Stimulated activated CD4-positive, alpha-beta T cell treated with anti-CD3 and anti-CD28 coated beads, Interleukin-15, amount 100 ng/mL, for 48 hours (primary cell): Measurements from ENCODE around the gene VAPA.

ENCODE experiments used
- DNase-seq, 2 donors: peaks; one replicate each; pipeline ENCODE4 v3.0.0-alpha.2; 2020; ENCODE audit warnings: low read depth in 2 of 2

Gene VAPA

DNA sequence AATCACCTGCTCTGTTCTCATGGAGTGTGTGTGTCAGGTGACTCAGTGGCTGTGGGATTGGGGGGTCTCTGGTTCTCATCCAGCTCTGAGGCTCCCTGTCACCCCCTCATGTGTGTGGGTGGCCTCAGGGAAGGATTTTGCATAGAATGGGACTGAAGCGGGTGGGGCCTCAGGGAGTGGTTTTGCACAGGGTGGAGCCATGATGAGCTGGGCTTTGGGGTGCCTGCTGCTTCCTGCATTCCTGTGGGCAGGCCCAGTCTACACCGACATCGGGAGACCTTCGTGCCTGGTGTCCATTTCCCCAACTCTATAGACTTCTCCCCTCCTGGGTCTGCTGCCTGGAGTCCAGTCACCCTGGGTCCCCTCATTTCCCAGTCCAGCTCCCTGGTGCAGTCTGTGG is 59.7 kb downstream of the VAPA start:
- DNase-seq, result no peak

DNA sequence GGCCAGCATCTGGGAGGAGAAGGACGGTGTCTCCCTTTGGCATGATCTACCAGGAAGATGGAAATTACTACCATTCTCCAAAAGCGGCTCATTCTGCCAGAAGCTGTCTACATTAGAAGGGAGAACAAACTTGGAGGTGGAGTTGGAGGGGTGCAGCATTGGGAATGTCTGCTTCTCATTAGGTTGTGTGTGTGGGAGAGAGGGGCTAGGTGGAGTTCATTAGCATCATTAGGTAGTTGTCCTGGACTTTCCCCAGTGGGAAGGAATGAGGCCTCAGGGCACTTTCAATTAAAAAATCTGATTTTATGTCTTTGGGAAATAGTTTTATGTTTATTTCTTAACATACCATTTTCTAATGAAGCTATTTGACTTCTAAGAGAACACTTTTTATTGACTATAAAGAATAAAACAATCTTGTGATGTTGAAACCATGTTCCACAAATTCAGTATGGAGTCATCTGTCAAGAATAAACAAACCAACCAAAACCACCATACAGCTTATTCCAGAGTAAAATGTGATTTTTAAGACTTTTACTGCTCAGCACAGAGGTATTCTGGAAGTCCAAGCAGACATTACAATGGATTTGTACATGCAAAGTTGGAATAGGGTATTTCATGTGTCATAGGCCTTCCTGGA is 60.6 kb downstream of the VAPA start:
- DNase-seq, result no peak

DNA sequence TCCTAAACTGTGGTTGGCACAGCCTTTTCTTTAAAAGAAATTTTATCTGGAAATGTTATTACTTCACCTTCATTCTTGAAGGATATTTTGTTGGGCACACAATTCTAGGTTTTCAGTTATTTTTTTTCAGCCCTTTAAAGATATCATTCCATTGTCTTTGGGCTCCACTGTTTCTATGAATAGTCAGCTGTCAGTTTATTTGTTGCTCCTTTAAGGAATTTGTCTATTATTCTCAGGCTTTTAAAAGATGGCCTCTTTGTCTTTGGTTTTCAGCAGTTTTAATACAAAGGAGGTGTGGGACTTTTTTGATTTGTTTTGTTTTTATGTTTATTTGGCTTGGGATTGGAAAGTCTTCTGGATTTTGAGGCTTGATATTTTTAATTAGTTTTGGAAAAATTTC is 61.8 kb downstream of the VAPA start:
- DNase-seq, result no peak

DNA sequence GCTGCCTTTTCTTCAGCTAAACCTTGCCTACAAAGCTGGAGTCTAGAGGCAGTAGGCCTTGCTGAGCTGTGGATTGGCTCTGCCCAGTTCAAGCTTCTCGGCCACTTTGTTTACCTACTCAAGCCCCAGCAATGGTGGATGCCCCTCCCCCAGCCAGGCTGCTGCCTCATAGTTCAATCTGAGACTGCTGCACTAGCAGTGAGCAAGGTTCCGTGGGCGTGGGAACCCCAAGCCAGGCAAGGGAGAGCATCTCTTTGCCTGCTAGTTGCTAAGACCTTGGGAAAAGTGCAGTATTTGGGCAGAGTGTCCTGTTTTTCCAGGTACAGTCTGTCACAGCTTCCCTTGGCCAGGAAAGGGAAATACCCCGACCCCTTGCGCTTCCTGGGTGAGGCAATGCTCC is 68.9 kb downstream of the VAPA start:
- DNase-seq, result no peak

DNA sequence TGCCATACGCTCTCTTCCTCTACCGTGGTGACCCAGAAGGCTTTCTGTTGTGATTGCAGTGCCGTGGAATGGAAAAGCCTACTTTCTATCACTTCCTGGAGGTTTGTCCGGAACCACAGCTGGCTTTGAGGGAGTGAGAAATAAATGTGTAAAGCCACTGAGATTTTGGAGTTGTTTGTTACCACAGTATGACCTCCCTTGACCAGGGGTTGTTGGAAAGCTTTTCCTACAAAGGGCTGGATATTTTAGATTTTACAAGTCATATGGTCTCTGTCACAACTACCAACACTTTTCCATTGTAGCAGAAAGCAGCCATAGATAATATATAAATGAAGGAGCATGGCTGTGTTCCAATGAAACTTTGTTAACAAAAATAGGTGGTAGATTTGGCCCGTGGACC is 70.3 kb downstream of the VAPA start:
- DNase-seq, result no peak

DNA sequence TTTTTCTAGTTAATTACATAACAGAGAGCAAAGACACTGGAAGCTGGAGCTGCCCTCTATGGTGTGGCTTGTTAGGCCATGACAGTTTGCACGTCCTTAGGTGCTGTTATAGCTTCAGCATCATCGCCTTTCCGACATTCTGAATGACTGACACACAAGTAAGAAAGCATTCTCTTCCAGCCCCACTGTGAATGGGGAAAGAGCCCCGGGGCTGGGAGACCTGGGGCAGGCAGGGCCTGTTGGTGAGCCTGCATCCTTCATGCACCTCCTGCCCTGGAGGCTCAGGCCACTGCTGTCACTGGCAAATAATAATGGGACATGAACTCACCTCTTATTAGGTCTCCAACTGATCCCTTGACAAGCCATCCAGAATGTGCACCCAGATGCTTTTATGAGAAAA is 71.8 kb downstream of the VAPA start:
- DNase-seq, result no peak

DNA sequence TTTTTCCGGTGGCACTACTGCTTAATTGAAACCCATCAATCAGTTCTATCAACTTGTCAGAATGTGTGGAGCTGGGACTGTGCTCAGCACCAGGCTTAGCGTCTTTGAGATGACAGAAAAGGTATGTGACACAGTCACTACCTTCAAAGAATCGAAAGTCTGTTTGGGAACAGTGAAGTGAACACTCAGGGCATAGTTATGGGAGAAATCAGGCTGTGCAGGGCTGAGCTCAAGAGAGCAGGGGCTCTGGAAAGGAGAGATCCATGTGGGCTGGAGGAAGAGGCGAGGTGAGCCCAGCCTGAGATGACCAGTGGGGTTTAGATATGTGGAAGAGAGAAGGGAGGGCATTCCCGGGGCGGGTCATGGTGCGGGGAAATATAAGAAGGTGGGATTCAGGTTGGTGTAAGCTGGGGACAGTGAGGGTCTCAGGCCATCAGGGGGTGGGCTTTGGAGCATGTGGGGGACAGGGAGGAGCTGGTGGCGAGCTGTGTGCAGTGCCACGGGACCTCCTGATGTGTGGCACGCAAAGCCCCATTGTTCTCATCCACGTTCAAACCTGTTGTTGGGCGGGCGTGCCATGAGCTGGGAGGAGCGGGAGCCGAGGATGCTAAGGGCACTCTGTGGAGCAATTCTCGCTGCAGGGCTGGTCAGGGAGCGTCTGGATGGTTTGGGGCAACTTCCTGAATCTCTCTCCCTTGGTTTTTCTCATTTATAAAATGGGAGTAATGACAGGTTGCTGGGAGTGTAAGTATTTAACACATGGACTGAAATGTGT is 72.5 kb downstream of the VAPA start:
- no peak for DNase-seq

DNA sequence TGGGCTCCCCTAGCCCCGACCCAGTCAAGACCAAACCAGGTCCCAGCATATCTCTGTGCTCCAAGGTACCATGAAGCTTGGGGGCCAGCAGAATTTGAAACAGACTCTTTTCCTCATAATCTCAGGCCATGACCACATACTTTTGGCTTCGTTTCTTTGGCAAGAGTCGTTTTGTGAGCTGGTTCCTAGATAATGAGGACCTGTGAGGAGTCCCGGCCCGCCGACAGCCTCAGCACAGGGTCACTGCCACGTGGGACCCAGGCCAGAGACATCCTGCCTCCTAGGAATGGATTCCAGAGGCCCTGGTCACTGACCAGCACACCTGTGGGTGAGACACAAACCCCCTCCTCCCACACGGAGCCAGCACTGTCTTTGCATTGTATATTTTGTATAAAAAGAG is 73.5 kb downstream of the VAPA start:
- DNase-seq, result no peak

DNA sequence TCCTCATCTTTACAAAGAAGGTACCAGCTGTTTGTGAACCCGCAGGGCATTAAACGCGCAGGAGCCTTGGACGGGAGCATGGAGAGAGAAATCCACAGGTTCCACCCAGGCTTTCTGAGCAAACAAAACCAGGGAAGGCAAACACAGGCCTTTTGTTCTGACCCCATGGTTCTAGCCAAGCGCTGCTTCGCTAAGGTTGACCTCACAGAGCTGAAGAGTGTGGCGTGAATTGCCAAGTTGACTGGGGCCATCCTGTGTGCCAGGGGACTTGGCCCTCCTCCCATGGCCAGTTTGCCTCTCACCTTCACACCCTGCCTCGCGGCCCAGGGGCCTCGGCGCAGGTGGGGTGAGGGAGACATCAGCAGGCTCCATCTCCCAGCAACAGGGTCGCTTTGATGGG is 74.1 kb downstream of the VAPA start:
- DNase-seq, result no peak

DNA sequence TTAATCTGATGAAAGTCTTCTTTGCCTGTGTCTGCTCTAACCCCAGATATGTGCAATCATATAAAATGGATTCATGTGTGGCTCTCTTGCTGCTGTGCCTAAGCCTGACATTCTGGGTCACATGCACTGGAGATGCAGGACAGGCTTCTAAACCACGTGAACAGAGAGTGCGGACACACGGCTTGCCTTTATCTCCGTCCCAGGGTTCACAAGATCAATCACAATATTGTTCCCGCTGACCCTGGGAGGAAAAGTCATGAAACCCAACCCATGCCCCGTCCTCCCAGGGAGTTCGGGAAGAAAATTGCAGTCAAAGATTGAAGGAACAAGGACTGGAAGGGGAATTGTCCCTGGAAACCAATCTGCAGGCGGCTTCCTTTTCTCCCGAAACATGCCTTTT is 74.8 kb downstream of the VAPA start:
- no peak for DNase-seq

DNA sequence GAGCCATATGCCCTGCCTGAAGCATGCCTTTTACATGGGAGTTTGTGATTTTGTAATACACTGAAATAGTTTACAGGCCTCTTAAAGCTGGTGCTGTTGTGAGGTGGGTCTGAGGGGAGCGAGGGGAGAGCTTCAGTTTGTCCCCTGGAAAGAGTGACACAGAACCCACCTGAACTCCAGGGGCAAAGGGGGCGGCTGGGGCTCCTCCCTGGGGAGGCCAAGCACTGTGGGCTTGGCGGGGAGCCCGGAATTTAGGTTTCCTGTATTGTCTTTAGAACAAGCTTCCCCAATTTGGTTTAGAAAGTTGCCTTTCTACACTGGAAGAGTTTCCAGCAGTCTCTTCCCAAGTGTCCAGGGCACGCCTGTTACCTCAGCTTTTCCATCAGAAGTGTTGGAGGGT is 75.7 kb downstream of the VAPA start:
- no peak for DNase-seq

DNA sequence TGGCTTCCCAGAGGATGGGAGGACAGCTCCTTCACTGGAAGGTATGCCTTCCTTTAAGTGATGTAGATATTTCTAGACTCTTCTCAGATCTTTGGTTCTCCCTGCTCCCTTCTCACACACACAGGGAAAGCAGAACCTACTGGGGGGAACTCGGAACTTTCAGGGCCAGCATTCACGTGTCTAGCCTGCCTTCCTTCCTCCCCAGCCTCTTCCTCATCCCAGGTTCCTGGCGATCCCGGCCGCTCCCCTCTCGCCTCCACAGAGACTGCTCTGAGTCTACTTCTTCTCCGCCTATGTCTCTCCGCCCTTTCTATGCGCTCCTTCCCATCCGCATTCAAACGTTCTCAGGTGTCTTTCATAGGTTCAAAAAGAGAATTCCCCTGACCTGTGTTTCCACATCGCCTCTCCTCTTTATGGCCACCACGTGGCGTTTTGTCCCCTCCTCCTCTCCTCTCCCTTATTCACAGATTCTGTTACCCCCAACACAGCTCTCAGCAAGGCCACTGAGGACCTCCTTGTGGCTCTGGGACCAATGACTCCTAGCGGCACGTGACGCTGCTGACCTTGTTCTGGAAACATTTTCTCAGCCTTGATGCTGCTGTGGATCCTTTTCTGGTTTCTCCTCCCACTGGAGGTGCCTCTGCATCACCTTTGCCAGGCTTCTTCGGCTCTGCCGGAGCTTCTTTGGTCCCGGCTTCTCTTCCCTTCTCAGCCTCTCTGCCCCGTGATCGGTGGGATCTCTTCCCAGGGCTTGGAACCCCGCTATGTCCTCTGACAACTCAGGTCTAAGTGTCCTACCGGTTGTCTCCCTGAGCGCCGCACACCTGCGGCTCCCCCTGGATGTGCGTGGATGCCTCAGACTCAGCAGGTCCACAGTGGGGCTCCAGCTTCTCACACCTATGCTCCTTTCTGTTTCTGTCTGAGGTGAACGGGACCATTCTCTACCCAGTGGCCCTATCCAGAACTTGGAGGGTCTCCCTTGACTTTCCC is 77.5 kb downstream of the VAPA start:
- DNase-seq, result no peak

DNA sequence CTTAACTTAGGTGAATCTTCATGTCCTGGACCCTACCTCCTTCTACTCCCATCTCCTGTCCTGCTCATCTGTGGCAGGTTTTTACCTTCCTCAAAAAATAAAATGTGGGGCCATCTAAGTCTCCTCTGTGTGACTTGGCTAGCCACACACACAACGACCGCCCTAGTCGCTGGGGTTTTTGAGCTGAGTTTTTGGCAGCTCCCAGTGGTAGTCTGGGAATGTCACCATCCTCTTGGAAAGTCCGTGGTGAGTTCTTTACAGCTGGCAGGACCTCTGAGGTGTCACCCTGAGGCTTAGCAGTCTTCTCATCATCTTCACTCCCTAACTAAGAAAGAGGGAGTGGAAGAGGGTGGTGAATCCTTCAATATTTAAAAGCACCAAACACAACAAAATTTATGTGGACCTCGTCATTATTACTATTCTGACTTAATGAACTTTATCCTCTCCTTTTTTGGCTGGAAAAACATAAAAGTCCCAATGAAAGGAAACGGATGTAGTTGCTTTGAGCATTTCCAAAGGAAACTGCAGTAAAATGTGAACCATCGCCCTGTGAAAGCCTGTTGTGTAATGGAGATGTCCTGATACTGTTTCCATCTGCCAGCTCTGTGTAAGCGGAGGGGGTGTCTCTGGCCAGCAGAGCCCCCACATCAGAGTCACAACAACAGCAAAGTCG is 78.6 kb downstream of the VAPA start:
- no peak for DNase-seq

DNA sequence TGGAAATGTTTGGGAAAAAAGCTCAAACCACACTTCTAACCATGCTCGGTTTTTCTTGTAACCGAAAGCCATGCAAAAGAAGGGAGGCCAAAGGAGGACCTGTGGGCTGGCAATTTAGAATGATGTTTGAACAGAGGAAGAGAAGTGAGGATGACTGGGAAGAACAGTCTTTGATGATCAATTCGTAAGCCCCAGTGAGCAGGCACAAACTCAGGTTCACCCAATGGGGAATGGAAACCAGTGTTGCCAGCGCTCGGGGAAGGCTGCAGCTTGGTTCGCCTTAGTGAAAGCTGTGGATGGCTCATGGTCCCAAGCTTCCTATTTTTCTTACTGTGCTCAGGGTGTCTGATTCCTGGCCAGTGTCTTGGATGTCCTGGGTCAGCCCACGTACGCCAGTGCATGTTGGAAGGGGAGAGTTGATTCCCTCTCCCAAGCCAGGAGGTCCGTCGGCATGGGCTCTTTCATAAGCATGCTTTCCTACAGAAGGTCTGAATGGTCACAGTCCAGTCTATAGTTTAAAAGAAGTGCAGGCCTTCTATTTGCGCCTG is 79.2 kb downstream of the VAPA start:
- no peak for DNase-seq

DNA sequence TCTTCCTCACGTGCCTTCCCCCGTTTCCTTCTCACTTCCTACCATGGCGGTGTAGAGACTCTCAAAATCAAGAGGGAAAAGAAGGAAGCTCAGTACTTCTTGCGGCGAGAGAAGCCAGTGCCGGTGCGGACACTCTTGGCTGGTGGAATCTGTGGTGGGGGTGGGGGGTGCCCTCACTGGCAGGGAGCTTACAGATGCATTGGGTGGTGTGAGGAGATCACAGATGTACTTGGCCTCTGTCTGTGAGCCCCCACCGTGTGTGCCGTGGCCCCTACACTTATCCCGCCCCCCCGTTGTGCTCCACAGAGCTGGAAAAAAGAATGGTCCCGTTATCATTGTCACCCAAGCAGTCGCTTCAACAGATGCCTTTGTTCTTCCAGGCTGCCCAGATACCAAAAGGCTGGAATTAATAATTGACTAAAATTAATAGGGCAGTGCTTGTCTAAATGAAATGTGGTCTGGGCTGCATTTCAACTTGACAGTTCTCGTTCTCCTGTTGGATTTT is 79.8 kb downstream of the VAPA start:
- DNase-seq, result no peak

DNA sequence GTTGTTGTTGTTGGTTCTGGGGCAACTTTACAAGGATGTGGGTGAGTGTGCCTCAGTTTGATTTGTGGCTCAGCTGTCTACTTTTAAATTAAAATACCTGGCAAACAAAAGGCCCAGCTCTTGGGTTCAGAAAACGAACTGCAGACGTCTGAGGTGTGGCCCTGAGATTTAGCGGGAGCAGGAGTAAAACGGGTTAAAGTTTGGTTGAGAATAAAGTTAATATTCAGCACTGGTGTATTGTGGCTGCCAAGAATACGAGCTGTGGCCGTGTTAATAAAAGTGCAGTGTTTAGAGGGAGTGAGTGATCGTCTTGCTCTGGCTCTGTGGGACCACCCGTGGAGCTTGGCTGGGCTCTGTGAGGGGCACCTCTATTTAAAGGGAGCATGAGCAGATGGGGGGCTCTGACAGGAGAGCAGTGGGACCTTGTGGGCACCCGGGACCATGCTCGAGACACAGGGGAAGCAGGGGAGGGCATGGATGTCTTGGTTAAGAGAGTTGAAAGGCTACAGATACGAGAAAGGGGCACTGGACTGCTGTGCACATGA is 80.3 kb downstream of the VAPA start:
- DNase-seq, result no peak

DNA sequence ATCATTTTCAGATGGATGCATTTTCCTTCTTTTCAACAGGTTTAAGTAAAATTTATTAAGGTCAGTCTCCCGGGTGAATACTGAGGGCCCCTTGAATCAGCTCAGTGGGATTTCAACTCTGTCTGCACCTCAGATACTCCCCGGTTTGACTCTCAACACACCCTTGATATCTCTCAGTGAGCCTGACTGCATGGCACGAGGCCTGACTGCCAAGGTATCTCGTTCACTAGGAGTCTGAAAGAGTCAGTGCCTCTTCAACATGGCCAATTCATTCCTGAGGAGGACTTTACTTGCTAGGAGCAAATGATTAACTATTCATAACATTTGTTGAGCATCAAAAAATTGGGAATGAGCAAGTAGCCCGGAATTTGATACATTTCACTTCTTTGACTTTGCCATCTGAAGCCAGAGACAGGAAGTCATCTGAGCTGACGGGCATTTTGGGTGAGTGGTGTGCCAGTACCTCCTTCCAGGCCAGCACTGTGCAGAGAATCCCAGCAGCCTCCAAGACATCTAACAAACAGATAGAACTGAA is 81.0 kb downstream of the VAPA start:
- DNase-seq, result no peak

DNA sequence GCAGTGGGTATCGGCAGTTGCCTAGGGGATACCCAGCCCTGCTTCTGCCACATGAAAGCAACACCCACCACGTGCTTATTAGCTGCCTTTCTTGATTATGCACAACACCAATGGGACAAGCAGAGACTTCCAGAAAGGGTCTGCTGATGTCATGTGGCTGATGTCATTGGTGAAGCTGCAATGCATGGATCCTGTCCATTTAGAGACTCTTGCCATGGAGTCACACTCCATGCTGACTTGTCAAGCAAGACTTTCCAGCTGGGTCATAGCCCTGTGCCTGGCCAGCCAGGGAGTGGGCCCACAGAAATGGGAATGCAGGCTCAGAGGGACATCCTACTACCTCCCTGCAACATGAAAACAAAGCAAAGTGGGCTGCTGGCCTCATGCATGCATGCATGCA is 81.8 kb downstream of the VAPA start:
- DNase-seq, result no peak

DNA sequence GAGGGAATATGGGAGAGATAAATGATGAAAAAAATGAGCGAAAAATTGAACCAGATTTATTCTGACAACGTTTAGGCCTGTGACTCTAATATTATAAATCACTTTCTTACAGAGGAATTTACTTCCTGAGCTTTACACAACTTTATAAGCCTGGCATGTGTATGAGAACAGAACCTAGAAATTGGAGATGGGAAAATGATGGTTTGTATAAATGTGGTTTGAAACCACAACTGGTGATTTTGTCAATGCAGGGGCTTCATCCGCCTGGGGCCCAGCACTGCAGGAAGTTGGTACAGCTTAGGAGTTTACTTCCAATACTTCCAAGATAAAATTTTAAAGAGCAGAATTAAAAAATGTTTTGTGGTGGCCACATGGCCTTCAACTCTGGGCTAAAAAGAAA is 82.3 kb downstream of the VAPA start:
- DNase-seq, result no peak

DNA sequence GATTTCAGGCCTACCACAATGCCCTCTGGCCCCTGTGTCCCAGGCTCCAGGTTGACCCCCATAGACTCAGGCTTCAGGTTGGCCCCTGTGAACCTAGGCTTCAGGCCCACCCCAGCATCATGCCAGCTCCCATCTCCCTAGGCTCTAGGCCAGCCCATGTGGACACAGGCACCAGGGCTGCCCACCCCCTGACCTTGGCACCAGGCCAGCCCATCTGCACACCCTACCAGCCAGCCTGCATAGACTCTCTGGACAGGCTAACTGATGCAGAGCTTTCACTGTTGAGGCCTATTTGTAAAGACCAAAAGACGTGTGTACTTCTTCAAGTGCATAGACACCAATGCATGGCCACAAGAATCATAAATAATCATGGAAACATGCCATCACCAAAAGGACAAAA is 83.9 kb downstream of the VAPA start:
- DNase-seq, result no peak

DNA sequence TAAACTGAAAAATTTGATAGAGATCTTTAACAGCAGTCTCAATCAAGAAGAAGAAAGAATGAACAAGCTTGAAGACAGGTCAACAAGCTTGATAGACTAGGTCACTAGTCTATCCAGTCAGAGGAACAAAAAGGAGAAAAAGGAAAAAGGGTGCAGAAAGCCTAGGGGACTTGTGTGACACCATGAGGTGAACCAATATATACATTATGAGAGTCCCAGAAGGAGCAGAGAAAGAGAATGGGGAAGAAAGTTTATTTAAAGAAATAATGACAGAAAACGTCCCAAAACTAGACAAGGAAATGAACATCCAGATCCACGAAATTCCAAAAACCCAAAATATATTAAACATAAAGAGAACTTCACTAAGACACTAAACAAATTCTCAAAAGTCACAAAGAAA is 84.5 kb downstream of the VAPA start:
- no peak for DNase-seq
